Glutamatergic neuron (in vitro differentiated cells): ENCODE results near the gene SERPINA10. TPM values are rescaled to one million over a fixed set of nuclear protein-coding genes. Genes with fewer than 3 reads are reported as not detected.
"Not testable (repeated sequence)": the region's sequence is repeated elsewhere in the genome, so short reads cannot be mapped to it uniquely, and the experiment has no call there.

Experiments used
- DNase-seq: peaks from one replicate; pipeline ENCODE4 v3.0.0; 2022
- H3K27ac Mint-ChIP-seq: one replicate; pipeline ENCODE4 v1.8.0; 2020; ENCODE audit warnings: mild to moderate bottlenecking, mixed read lengths, inconsistent platforms; ENCODE audit not compliant: unreplicated experiment
- H3K27me3 Mint-ChIP-seq: one replicate; pipeline ENCODE4 v1.8.0; 2020; ENCODE audit warnings: mild to moderate bottlenecking, moderate library complexity, mixed read lengths, inconsistent platforms; ENCODE audit not compliant: unreplicated experiment
- H3K36me3 Mint-ChIP-seq: one replicate; pipeline ENCODE4 v1.8.0; 2020; ENCODE audit warnings: mild to moderate bottlenecking, mixed read lengths, inconsistent platforms; ENCODE audit not compliant: unreplicated experiment
- H3K4me1 Mint-ChIP-seq: one replicate; pipeline ENCODE4 v1.8.0; 2020; ENCODE audit warnings: mild to moderate bottlenecking, low read depth, mixed read lengths, inconsistent platforms; ENCODE audit not compliant: unreplicated experiment
- H3K4me3 Mint-ChIP-seq: one replicate; pipeline ENCODE4 v1.8.0; 2020; ENCODE audit warnings: mild to moderate bottlenecking, mixed read lengths, inconsistent platforms; ENCODE audit not compliant: unreplicated experiment
- H3K9me3 Mint-ChIP-seq: one replicate; pipeline ENCODE4 v1.8.0; 2020; ENCODE audit warnings: mild to moderate bottlenecking, moderate library complexity, mixed read lengths, inconsistent platforms; ENCODE audit not compliant: unreplicated experiment
- total RNA-seq: library from RNA; stranded (reverse); fragmentation: NEBNext Ultra II Directional; extraction: Animal tissue kit (Norgen Biotek cat#: 25700); gene quantifications from one replicate; pipeline ENCODE4 v1.2.1, GENCODE V29; 2021; ENCODE audit not compliant: unreplicated experiment
- TF ChIP-seq, protein P1 (sequence below): fragments of 200-600 bp; sonication (generic); IDR thresholded peaks from one replicate; pipeline ENCODE4 v1.5.0; 2021; ENCODE audit not compliant: partially characterized antibody, unreplicated experiment

SERPINA10 gene
- total RNA-seq, 1 donor from 2014 or later, result not detected

DNA sequence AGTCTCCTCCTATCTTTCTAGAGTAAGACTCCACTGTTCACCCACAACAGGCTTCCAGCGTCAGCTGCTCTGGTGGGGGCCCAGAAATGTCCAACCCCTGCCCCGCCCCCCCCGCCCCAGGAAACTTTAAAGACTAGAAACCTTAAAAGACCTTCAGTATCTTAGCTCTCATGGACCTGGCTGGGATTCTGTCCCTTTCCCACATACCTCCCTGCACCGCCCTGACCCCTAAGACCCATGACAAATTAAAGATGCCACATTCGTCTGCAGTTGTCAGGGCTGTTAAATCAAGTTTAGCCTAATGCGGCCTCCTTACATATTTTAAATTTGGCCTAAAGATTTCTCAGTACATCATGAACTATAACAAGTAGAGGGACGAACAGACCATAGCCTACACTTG is 10.0 kb upstream of the SERPINA10 start:
- Mint-ChIP-seq H3K27me3 (no peaks in the 10 kb centered on the region), H3K27ac (no peak overlapping the region), H3K4me3 (no peak overlapping the region), H3K9me3 (peaks cover 1% of the 10 kb centered on the region), H3K36me3 (peaks cover 4% of the 10 kb centered on the region), H3K4me1 (peaks cover 4% of the 10 kb centered on the region)
- TF ChIP-seq, protein P1, sequence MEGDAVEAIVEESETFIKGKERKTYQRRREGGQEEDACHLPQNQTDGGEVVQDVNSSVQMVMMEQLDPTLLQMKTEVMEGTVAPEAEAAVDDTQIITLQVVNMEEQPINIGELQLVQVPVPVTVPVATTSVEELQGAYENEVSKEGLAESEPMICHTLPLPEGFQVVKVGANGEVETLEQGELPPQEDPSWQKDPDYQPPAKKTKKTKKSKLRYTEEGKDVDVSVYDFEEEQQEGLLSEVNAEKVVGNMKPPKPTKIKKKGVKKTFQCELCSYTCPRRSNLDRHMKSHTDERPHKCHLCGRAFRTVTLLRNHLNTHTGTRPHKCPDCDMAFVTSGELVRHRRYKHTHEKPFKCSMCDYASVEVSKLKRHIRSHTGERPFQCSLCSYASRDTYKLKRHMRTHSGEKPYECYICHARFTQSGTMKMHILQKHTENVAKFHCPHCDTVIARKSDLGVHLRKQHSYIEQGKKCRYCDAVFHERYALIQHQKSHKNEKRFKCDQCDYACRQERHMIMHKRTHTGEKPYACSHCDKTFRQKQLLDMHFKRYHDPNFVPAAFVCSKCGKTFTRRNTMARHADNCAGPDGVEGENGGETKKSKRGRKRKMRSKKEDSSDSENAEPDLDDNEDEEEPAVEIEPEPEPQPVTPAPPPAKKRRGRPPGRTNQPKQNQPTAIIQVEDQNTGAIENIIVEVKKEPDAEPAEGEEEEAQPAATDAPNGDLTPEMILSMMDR, result no peak
- DNase-seq, result no peak

DNA sequence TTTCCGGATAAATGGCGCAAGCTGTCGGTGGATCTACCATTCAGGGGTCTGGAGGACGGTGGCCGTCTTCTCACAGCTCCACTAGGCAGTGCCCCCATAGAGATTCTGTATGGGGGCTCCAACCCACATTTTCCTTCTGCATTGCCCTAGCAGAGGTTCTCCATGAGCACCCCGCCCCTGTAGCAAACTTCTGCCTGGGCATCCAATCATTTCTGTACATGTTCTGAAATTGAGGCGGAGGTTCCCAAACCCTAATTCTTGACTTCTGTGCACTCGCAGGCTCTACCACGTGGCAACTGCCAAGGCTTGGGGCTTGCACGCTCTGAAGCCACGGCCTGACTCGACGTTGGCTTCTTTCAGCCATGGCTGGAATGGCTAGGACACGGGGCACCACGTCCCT is 5.1 kb upstream of the SERPINA10 start:
- H3K4me1 Mint-ChIP-seq, result no peaks in the 10 kb centered on the region
- H3K9me3 Mint-ChIP-seq, result peaks cover 1% of the 10 kb centered on the region
- TF ChIP-seq, protein P1, result no peak
- no peak overlapping the region for H3K4me3 Mint-ChIP-seq
- DNase-seq, result no peak
- no peak overlapping the region for H3K27ac Mint-ChIP-seq
- no peaks in the 10 kb centered on the region for H3K36me3 Mint-ChIP-seq
- H3K27me3 Mint-ChIP-seq, result peaks cover 3% of the 10 kb centered on the region

DNA sequence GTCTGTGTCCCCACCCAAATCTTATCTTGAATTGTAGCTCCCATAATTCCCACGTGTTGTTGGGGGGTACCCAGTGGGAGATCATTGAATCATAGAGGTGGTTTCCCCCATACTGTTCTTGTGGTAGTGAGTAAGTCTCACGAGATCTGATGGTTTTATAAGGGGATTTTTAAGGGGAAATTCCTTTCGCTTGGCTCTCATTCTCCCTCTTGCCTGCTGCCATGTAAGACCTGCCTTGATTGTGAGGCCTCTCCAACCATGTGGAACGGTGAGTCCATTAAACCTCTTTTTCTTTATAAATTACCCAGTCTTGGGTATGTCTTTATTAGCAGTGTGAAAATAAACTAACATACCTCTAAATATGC is 3.1 kb upstream of the SERPINA10 start:
- not testable (repeated sequence) for H3K9me3 Mint-ChIP-seq

DNA sequence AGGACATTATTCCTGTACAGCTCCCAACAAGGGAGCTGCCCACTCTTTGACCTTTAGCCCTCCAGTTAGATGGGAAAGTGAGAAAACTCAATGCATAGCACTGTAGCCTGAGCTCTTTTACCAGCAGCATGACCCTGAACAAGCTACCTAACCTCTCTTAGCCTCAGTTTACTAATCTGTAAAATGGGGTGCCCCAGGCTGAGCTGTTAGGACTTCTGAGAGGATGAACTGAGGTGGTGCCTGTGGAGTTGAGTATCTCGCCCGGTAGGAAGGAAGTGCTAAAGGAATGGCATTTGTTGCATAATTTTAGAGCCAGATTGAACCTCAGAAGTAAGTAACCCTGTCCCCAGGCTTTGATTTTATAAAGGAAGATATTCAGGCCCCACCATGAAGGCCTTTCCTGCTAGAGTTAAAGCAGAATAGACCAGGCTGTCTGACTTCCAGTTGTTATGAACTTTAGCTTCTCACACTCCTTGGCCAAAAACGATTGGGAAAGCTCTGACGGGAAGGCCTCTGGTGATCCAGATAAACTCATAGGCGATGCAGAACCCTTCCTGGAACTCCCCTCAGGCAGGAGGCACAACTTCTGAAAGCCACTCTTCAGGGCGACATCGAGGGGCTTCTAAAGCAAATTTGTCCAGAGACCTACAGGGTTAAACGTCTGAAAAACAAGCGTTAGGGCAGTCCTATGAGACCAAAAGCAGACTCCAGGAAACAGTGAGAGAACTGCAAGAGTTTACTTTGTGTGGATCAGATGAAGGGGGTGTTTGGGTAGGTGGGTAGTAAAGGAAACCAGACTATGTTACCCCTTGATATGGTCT is 2.5 kb upstream of the SERPINA10 start:
- TF ChIP-seq, protein P1, result no peak
- H3K9me3 Mint-ChIP-seq, result no peaks in the 10 kb centered on the region
- no peak for DNase-seq
- no peaks in the 10 kb centered on the region for H3K36me3 Mint-ChIP-seq
- no peak overlapping the region for H3K4me3 Mint-ChIP-seq
- no peak overlapping the region for H3K27ac Mint-ChIP-seq
- H3K27me3 Mint-ChIP-seq, result peaks cover 3% of the 10 kb centered on the region
- H3K4me1 Mint-ChIP-seq, result no peaks in the 10 kb centered on the region

More for the DNA sequence above, 3.1 kb upstream of the SERPINA10 start:
- not testable (repeated sequence) for H3K27me3 Mint-ChIP-seq, DNase-seq, H3K4me1 Mint-ChIP-seq, H3K27ac Mint-ChIP-seq, H3K36me3 Mint-ChIP-seq, H3K4me3 Mint-ChIP-seq

DNA sequence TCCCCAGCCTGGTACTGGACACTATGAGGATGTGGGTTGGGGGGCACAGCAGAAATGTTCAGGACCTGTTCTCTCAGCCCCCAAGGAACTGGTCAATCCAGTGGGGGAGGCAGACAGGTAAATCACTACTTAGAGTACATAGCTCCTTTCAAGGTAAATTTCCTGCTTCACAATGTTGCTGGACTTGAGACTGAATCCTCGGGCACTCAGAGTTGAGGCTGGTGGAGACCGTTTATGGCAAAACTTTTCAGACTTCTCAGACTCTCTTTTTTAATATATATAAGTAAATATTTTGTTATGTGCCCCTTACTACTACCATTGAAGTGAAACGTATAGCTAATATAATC is 483 bp upstream of the SERPINA10 start:
- TF ChIP-seq, protein P1, result no peak
- no peak for DNase-seq
- Mint-ChIP-seq H3K27me3 (peaks cover 3% of the 10 kb centered on the region), H3K4me3 (no peak overlapping the region), H3K4me1 (no peaks in the 10 kb centered on the region), H3K27ac (no peak overlapping the region), H3K36me3 (no peaks in the 10 kb centered on the region), H3K9me3 (peaks cover 1% of the 10 kb centered on the region)
